Activated T-helper 17 cell treated with anti-CD3 and anti-CD28 coated beads, Interleukin-2, amount 50 U/mL, for 72 hours (primary cell): ENCODE results near the gene PTPRN. TPM values are rescaled to one million over a fixed set of nuclear protein-coding genes. Genes with fewer than 3 reads are reported as not detected.
"Not testable (repeated sequence)": the region's sequence is repeated elsewhere in the genome, so short reads cannot be mapped to it uniquely, and the experiment has no call there.

Source experiments
- ATAC-seq: fragments of 150-1000 bp; cut with Tn5 transposase; replicated peaks from 2 replicates; pipeline ENCODE4 v1.10.0; 2021; ENCODE audit warnings: mild to moderate bottlenecking, moderate library complexity
- H3K27ac Mint-ChIP-seq: one replicate; pipeline ENCODE4 v1.8.0; 2022; ENCODE audit warnings: mixed read lengths
- H3K27me3 Mint-ChIP-seq: one replicate; pipeline ENCODE4 v1.8.0; 2022; ENCODE audit warnings: mixed read lengths
- H3K36me3 Mint-ChIP-seq: one replicate; pipeline ENCODE4 v1.8.0; 2022; ENCODE audit warnings: low read depth, mild to moderate bottlenecking, mixed read lengths
- H3K4me1 Mint-ChIP-seq: one replicate; pipeline ENCODE4 v1.8.0; 2022; ENCODE audit warnings: mixed read lengths
- H3K4me3 Mint-ChIP-seq: one replicate; pipeline ENCODE4 v1.8.0; 2022; ENCODE audit warnings: mild to moderate bottlenecking, mixed read lengths
- H3K9me3 Mint-ChIP-seq: one replicate; pipeline ENCODE4 v1.8.0; 2022; ENCODE audit warnings: mixed read lengths
- total RNA-seq, 2 donors: library from RNA; stranded (reverse); gene quantifications; one replicate each; pipeline ENCODE4 v1.2.3, GENCODE V29; 2022

PTPRN gene
- total RNA-seq, 2 donors from 2014 or later, result 0.67 to 6.3 TPM

- no peaks in the 10 kb centered on the region for H3K27me3 Mint-ChIP-seq
- H3K4me1 Mint-ChIP-seq, result peaks cover 7% of the 10 kb centered on the region
- no peak overlapping the region for H3K4me3 Mint-ChIP-seq
- ATAC-seq, result no peak
- H3K9me3 Mint-ChIP-seq, result no peaks in the 10 kb centered on the region
- H3K27ac Mint-ChIP-seq, result no peak overlapping the region
- peaks cover 1% of the 10 kb centered on the region for H3K36me3 Mint-ChIP-seq
These were observed 34.8 kb downstream of the PTPRN start for GRCh38 chr2:219274361-219274921.

GRCh38 chr2:219273937-219274336 lies 35.3 kb downstream of the PTPRN start:
- H3K27me3 Mint-ChIP-seq, result no peaks in the 10 kb centered on the region
- no peak overlapping the region for H3K27ac Mint-ChIP-seq
- peaks cover 7% of the 10 kb centered on the region for H3K4me1 Mint-ChIP-seq
- no peak for ATAC-seq
- H3K36me3 Mint-ChIP-seq, result no peaks in the 10 kb centered on the region
- no peak overlapping the region for H3K4me3 Mint-ChIP-seq
- H3K9me3 Mint-ChIP-seq, result no peaks in the 10 kb centered on the region

DNA sequence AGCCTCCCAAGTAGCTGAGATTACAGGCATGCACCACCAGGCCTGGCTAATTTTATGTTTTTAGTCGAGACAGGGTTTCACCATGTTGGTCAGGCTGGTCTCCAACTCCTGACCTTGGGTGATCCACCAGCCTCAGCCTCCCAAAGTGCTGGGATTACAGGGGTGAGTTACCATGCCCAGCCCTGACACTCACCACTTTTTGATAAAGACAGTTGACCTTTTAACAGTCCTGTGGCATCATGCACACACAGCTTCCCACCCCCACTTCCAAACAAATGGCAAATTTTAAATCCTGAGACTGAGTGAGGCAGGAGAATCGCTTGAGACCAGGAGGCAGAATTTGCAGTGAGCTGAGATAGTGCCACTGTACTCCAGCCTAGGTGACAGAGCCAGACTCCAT lies 36.2 kb downstream of the PTPRN start:
- no peaks in the 10 kb centered on the region for H3K9me3 Mint-ChIP-seq
- no peak overlapping the region for H3K4me3 Mint-ChIP-seq
- no peaks in the 10 kb centered on the region for H3K36me3 Mint-ChIP-seq
- peaks cover 4% of the 10 kb centered on the region for H3K4me1 Mint-ChIP-seq
- no peak overlapping the region for H3K27ac Mint-ChIP-seq
- peak; percentile 31 for ATAC-seq
- H3K27me3 Mint-ChIP-seq, result no peaks in the 10 kb centered on the region

DNA sequence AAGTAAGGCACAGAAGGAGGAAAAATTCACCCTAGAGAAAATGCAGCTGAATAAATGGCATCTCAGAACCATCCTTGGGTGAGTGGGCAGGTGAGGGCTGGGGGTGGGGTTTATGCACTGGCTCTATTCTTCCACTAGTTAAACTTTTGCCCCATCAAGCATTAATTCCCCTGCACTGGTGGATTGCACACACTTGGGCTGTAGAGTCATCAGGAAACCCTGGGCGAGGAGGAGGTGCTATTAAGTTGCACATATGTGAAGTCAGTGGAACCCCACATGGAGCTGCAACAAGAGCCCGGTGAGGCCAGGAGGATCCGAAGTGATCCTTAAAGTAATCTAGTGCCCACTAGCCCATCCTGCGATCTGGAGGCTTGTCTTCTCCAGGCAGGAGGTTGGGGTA lies 36.8 kb downstream of the PTPRN start:
- no peak overlapping the region for H3K27ac Mint-ChIP-seq
- no peaks in the 10 kb centered on the region for H3K27me3 Mint-ChIP-seq
- H3K9me3 Mint-ChIP-seq, result no peaks in the 10 kb centered on the region
- no peak for ATAC-seq
- no peak overlapping the region for H3K4me3 Mint-ChIP-seq
- H3K4me1 Mint-ChIP-seq, result no peaks in the 10 kb centered on the region
- H3K36me3 Mint-ChIP-seq, result no peaks in the 10 kb centered on the region

GRCh38 chr2:219271021-219271420 lies 38.2 kb downstream of the PTPRN start:
- H3K4me3 Mint-ChIP-seq, result no peak overlapping the region
- no peaks in the 10 kb centered on the region for H3K4me1 Mint-ChIP-seq
- no peaks in the 10 kb centered on the region for H3K9me3 Mint-ChIP-seq
- H3K27ac Mint-ChIP-seq, result no peak overlapping the region
- no peak for ATAC-seq
- no peaks in the 10 kb centered on the region for H3K27me3 Mint-ChIP-seq
- no peaks in the 10 kb centered on the region for H3K36me3 Mint-ChIP-seq

DNA sequence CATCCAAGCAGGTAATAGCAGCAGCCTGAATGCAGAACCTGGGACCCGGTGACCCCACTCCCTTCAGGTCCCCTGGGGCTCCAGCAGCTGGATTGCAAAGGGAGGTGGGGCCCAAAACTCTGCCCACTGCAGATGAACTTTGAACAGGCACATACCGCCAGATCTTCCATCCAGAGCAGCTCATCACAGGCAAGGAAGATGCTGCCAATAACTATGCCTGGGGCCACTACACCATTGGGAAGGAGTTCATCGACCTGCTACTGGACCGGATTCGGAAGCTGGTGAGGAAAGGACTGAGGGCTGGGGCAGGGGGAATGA lies 39.2 kb downstream of the PTPRN start:
- Mint-ChIP-seq H3K9me3 (no peaks in the 10 kb centered on the region), H3K4me3 (no peak overlapping the region), H3K36me3 (no peaks in the 10 kb centered on the region), H3K27ac (no peak overlapping the region), H3K4me1 (no peaks in the 10 kb centered on the region), H3K27me3 (no peaks in the 10 kb centered on the region)
- no peak for ATAC-seq

GRCh38 chr2:219269362-219270054 lies 39.7 kb downstream of the PTPRN start:
- H3K4me3 Mint-ChIP-seq, result no peak overlapping the region
- H3K27me3 Mint-ChIP-seq, result no peaks in the 10 kb centered on the region
- H3K36me3 Mint-ChIP-seq, result no peaks in the 10 kb centered on the region
- no peak for ATAC-seq
- H3K27ac Mint-ChIP-seq, result no peak overlapping the region
- H3K9me3 Mint-ChIP-seq, result no peaks in the 10 kb centered on the region
- H3K4me1 Mint-ChIP-seq, result no peaks in the 10 kb centered on the region

DNA sequence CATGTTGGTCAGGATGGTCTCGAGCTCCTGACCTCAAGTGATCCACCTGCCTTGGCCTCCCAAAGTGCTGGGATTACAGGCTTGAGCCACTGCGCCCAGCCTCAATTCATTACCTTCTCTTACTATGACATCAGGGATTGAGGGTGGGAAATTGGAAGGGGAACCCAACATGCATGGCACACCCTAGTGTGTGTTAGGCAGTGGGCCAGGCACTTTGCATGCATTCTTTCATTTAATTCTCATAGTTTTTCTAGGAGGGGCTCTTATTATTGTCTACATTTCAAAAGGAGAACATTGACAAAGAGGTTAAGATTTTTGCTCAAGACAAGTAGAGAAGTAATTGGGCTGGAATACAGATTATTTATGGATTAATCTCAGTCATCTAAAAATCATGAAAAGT lies 40.9 kb downstream of the PTPRN start:
- H3K9me3 Mint-ChIP-seq, result no peaks in the 10 kb centered on the region
- H3K4me3 Mint-ChIP-seq, result no peak overlapping the region
- H3K36me3 Mint-ChIP-seq, result no peaks in the 10 kb centered on the region
- no peaks in the 10 kb centered on the region for H3K27me3 Mint-ChIP-seq
- H3K27ac Mint-ChIP-seq, result no peak overlapping the region
- H3K4me1 Mint-ChIP-seq, result no peaks in the 10 kb centered on the region
- no peak for ATAC-seq

- no peak for ATAC-seq
- Mint-ChIP-seq H3K27ac (no peak overlapping the region), H3K36me3 (no peaks in the 10 kb centered on the region), H3K27me3 (peaks cover under 1% of the 10 kb centered on the region), H3K4me1 (no peaks in the 10 kb centered on the region), H3K4me3 (no peak overlapping the region), H3K9me3 (no peaks in the 10 kb centered on the region)
These were observed 42.3 kb downstream of the PTPRN start for GRCh38 chr2:219266886-219267285.

DNA sequence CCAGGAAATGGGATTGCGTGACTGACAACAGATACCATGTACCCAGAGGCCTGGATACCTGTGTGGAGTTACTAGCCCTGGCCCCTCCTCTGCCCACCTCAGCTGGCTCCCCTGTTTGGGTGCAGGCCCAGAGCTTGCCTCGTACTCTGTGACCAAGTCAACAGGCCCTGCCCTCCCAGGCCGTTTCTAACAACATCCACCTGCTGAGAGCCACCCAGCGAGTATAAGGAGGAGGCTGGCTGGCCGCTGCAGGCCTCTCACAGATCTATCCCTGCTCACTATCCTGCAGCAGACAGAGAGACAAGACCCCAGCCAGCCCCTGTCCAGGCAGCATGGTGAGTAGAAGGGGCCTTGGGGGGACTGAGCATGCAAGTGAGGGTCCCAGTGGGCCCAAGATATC lies 43.0 kb downstream of the PTPRN start:
- H3K27ac Mint-ChIP-seq, result no peak overlapping the region
- no peaks in the 10 kb centered on the region for H3K4me1 Mint-ChIP-seq
- no peaks in the 10 kb centered on the region for H3K9me3 Mint-ChIP-seq
- H3K36me3 Mint-ChIP-seq, result no peaks in the 10 kb centered on the region
- peaks cover 5% of the 10 kb centered on the region for H3K27me3 Mint-ChIP-seq
- no peak for ATAC-seq
- no peak overlapping the region for H3K4me3 Mint-ChIP-seq

DNA sequence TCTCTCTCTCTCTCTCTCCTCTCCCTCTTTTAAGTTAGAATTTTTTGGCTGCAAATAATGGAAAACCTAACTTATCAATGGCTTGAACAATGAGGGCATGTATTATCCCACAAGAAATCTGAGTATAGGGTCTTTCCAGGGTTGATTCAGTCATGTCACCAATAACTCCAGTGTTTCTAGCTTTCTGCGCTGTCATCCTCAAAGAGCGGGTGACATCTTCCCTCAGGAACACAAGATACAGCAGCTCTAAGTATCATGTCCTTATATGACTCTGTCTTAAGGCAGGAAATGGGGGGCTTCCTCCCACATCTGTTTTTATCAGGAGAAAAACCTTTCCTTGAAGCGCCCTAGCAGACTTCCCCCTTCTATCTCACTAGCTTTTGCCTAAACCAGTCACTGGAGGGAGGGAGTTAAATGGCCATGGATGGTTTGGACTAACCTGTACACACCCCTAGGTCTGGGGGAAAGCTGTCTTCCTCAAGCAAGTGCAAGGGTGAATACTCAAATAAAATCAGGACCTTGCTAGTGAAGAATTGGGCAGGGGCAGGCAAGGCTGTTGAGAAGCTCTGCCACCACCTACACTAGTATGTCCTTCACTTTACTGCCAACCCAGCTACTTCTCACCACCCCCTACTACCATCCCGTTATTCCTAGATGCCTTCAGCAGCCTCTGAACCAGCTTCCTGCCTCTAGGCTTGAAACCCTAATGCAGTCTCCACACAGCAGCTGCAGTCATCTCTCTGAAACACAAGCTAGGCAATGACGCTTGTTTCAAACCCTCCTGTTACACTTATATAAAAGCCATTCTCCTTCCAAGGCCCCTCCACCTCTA lies 48.0 kb downstream of the PTPRN start:
- H3K27ac Mint-ChIP-seq, result no peak overlapping the region
- H3K4me3 Mint-ChIP-seq, result no peak overlapping the region
- H3K4me1 Mint-ChIP-seq, result peaks cover under 1% of the 10 kb centered on the region
- H3K9me3 Mint-ChIP-seq, result no peaks in the 10 kb centered on the region
- ATAC-seq, result no peak
- peaks cover 5% of the 10 kb centered on the region for H3K27me3 Mint-ChIP-seq
- H3K36me3 Mint-ChIP-seq, result no peaks in the 10 kb centered on the region

- H3K4me1 Mint-ChIP-seq, H3K27ac Mint-ChIP-seq, ATAC-seq, H3K4me3 Mint-ChIP-seq, H3K36me3 Mint-ChIP-seq, H3K9me3 Mint-ChIP-seq, H3K27me3 Mint-ChIP-seq: not testable (repeated sequence)
These were observed 50.3 kb downstream of the PTPRN start for GRCh38 chr2:219258942-219259341.

DNA sequence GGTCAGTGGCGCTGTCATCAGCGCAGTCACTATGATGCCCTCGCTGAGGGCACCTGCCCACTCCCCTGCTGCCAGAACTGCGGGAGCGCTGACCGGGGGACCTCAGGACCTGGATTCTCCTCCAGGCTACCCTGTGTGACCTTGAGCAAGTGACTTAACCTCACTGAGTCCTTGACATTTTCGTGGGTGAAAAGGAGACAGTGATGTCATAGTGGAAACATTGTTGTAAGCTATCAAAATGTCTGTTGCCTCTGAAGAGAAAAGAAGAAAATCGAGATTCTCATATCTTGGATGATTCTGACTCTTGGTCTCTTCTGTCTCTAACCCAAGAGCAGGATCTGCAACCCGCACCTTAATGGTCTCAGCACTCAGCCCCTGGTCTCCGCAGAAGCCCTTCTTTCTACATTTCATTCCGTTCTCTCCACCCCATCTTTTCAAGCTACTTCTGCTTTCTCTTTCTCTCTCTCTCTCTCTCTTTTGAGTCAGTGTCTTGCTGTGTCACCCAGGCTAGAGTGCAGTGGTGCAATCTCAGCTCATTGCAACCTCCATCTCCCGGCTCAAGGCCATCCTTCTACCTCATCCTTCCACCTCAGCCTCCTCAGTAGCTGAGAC lies 54.5 kb downstream of the PTPRN start:
- ATAC-seq, result peak; percentile 67
- Mint-ChIP-seq H3K4me3 (peak overlapping the region; percentile 81), H3K36me3 (peaks cover 41% of the 10 kb centered on the region), H3K27ac (peak overlapping the region; percentile 89), H3K27me3 (no peaks in the 10 kb centered on the region), H3K4me1 (peaks cover 27% of the 10 kb centered on the region), H3K9me3 (no peaks in the 10 kb centered on the region)

GRCh38 chr2:219253753-219254589 lies 55.2 kb downstream of the PTPRN start, which contains the start of gene TUBA4A:
Gene TUBA4A (minus strand): TSS chr2:219253918. CDS start chr2:219253858, 60 bp downstream.
- no peaks in the 10 kb centered on the region for H3K27me3 Mint-ChIP-seq

More at GRCh38 chr2:219253753-219254589, 55.2 kb downstream of the PTPRN start, which contains the start of gene TUBA4A:
- Mint-ChIP-seq H3K9me3 (no peaks in the 10 kb centered on the region), H3K4me3 (peak within 1 kb of the TSS; percentile 81), H3K4me1 (peaks cover 35% of the 10 kb centered on the region), H3K36me3 (peaks cover 48% of the 10 kb centered on the region), H3K27ac (peak within 1 kb of the TSS; percentile 95)
- ATAC-seq, result peak; percentile 69
